HG03521 (cell line): ENCODE data around the gene ACAT2.
"Not testable (repeated sequence)": the region's sequence is repeated elsewhere in the genome, so short reads cannot be mapped to it uniquely, and the experiment has no call there.

Source experiments
- ATAC-seq: cut with Tn5 transposase; IDR thresholded peaks from one replicate; pipeline ENCODE4 v1.9.1; 2021; ENCODE audit warnings: mild to moderate bottlenecking, moderate library complexity; ENCODE audit not compliant: unreplicated experiment

The ACAT2 gene

GRCh38 chr6:159761873-159762680 is at the start of gene ACAT2:
TSS of gene ACAT2 (plus strand) at chr6:159762045. CDS start at chr6:159762088, 43 bp downstream.
- peak; percentile 96 for ATAC-seq

GRCh38 chr6:159712389-159712788 is 49.5 kb upstream of the ACAT2 start:
- not testable (repeated sequence) for ATAC-seq

GRCh38 chr6:159713984-159714383 is 47.9 kb upstream of the ACAT2 start:
- ATAC-seq = no peak

GRCh38 chr6:159714404-159714803 is 47.4 kb upstream of the ACAT2 start:
- ATAC-seq = no peak

- ATAC-seq = no peak
These were observed 46.7 kb upstream of the ACAT2 start for GRCh38 chr6:159715166-159715565.

GRCh38 chr6:159715605-159716004 is 46.2 kb upstream of the ACAT2 start:
- ATAC-seq = no peak

GRCh38 chr6:159716247-159717096 is 45.4 kb upstream of the ACAT2 start:
- ATAC-seq = no peak

GRCh38 chr6:159718634-159719033 is 43.2 kb upstream of the ACAT2 start:
- no peak for ATAC-seq

GRCh38 chr6:159719287-159719686 is 42.6 kb upstream of the ACAT2 start:
- no peak for ATAC-seq

GRCh38 chr6:159720708-159721107 is 41.1 kb upstream of the ACAT2 start:
- ATAC-seq = no peak

GRCh38 chr6:159721981-159722380 is 39.9 kb upstream of the ACAT2 start:
- not testable (repeated sequence) for ATAC-seq

- ATAC-seq = no peak
These were observed 39.2 kb upstream of the ACAT2 start for GRCh38 chr6:159722655-159723054.

- ATAC-seq = no peak
These were observed 38.6 kb upstream of the ACAT2 start for GRCh38 chr6:159723259-159723658.

GRCh38 chr6:159724778-159725177 is 37.1 kb upstream of the ACAT2 start:
- no peak for ATAC-seq

GRCh38 chr6:159725208-159725607 is 36.6 kb upstream of the ACAT2 start:
- ATAC-seq = not testable (repeated sequence)

- no peak for ATAC-seq
These were observed 35.5 kb upstream of the ACAT2 start for GRCh38 chr6:159726255-159726917.

- peak; percentile 66 for ATAC-seq
These were observed 34.7 kb upstream of the ACAT2 start, which contains the start of gene WTAP for GRCh38 chr6:159726918-159727716. TSS of gene WTAP (plus strand) at chr6:159727506. CDS start at chr6:159736266, 8,760 bp downstream.

- ATAC-seq = peak; percentile 34
These were observed 34.0 kb upstream of the ACAT2 start for GRCh38 chr6:159727717-159728445.

- no peak for ATAC-seq
These were observed 33.3 kb upstream of the ACAT2 start for GRCh38 chr6:159728531-159728964.
